H9 (cell line): ENCODE results near the gene DEK. TPM values are rescaled to one million over a fixed set of nuclear protein-coding genes. Genes with fewer than 3 reads are reported as not detected.

ENCODE experiments used
- DNase-seq: peaks from one replicate; pipeline ENCODE4 v3.0.0-alpha.2; 2017
- H2AFZ ChIP-seq: one replicate; pipeline ENCODE4 v1.6.1; 2013; ENCODE audit warnings: mild to moderate bottlenecking, low read length, control low read depth, moderate library complexity
- H2AK5ac ChIP-seq: 2 replicates; pipeline ENCODE4 v1.6.1; 2013; ENCODE audit warnings: low read length, control low read depth, mixed read lengths; ENCODE audit not compliant: insufficient read length
- H2BK120ac ChIP-seq: one replicate; pipeline ENCODE4 v1.6.1; 2013; ENCODE audit warnings: low read depth, mild to moderate bottlenecking, low read length, control low read depth, inconsistent platforms; ENCODE audit not compliant: poor library complexity, severe bottlenecking
- H2BK12ac ChIP-seq: 2 replicates; pipeline ENCODE4 v1.6.1; 2013; ENCODE audit warnings: low read length, control low read depth, mixed read lengths, low read depth; ENCODE audit not compliant: insufficient read length
- H2BK15ac ChIP-seq: 2 replicates; pipeline ENCODE4 v1.6.1; 2013; ENCODE audit warnings: low read depth, low read length, control low read depth
- H2BK20ac ChIP-seq: one replicate; pipeline ENCODE4 v1.6.1; 2013; ENCODE audit warnings: low read depth, mild to moderate bottlenecking, low read length, control low read depth, inconsistent platforms; ENCODE audit not compliant: poor library complexity, severe bottlenecking
- H2BK5ac ChIP-seq: 2 replicates; pipeline ENCODE4 v1.6.1; 2013; ENCODE audit warnings: low read length, control low read depth, mixed read lengths; ENCODE audit not compliant: insufficient read length
- H3K14ac ChIP-seq: 2 replicates; pipeline ENCODE4 v1.6.1; 2013; ENCODE audit warnings: low read length, control low read depth; ENCODE audit not compliant: insufficient read depth
- H3K18ac ChIP-seq: 2 replicates; pipeline ENCODE4 v1.6.1; 2013; ENCODE audit warnings: low read depth, mild to moderate bottlenecking, mixed read lengths, low read length, control low read depth; ENCODE audit not compliant: insufficient read length
- H3K23ac ChIP-seq: 2 replicates; pipeline ENCODE4 v1.6.1; 2013; ENCODE audit warnings: low read length, control low read depth, mixed read lengths, low read depth; ENCODE audit not compliant: insufficient read length
- H3K23me2 ChIP-seq: 2 replicates; pipeline ENCODE4 v1.6.1; 2013; ENCODE audit warnings: low read depth, mild to moderate bottlenecking, mixed read lengths, low read length, control low read depth; ENCODE audit not compliant: insufficient read length, poor library complexity, severe bottlenecking
- H3K27ac ChIP-seq: 2 replicates; pipeline ENCODE4 v1.5.1; 2013; ENCODE audit warnings: low read length, control low read depth, mixed read lengths, low read depth; ENCODE audit not compliant: insufficient read length
- H3K27me3 ChIP-seq: 2 replicates; pipeline ENCODE4 v1.6.1; 2013; ENCODE audit warnings: low read length, control low read depth, inconsistent platforms; ENCODE audit not compliant: insufficient read depth
- H3K4ac ChIP-seq: 2 replicates; pipeline ENCODE4 v1.6.1; 2013; ENCODE audit warnings: low read depth, mild to moderate bottlenecking, control low read depth, inconsistent platforms, low read length, moderate library complexity
- H3K4me1 ChIP-seq: 2 replicates; pipeline ENCODE4 v1.6.1; 2013; ENCODE audit warnings: low read length, control low read depth, inconsistent platforms; ENCODE audit not compliant: insufficient read depth
- H3K4me2 ChIP-seq: 2 replicates; pipeline ENCODE4 v1.6.1; 2013; ENCODE audit warnings: low read length, control low read depth, mixed read lengths; ENCODE audit not compliant: insufficient read length, insufficient read depth
- H3K56ac ChIP-seq: 2 replicates; pipeline ENCODE4 v1.6.1; 2013; ENCODE audit warnings: low read depth, mild to moderate bottlenecking, mixed read lengths, low read length, control low read depth; ENCODE audit not compliant: insufficient read length
- H3K79me1 ChIP-seq: 2 replicates; pipeline ENCODE4 v1.6.1; 2013; ENCODE audit warnings: low read depth, mild to moderate bottlenecking, moderate library complexity, low read length, control low read depth, inconsistent platforms; ENCODE audit not compliant: insufficient read depth, poor library complexity, severe bottlenecking
- H3K79me2 ChIP-seq: 2 replicates; pipeline ENCODE4 v1.6.1; 2013; ENCODE audit warnings: low read length, control low read depth, inconsistent platforms; ENCODE audit not compliant: insufficient read depth
- H3K9ac ChIP-seq: 2 replicates; pipeline ENCODE4 v1.6.1; 2013; ENCODE audit warnings: low read length, control low read depth, mixed read lengths; ENCODE audit not compliant: insufficient read length; ENCODE audit errors: extremely low read depth
- H3K9me3 ChIP-seq: one replicate; pipeline ENCODE4 v1.6.1; 2013; ENCODE audit warnings: low read depth, low read length, inconsistent platforms; ENCODE audit not compliant: control insufficient read depth
- H3T11ph ChIP-seq: one replicate; pipeline ENCODE4 v1.6.1; 2013; ENCODE audit warnings: mild to moderate bottlenecking, low read length, control low read depth, inconsistent platforms
- H4K20me1 ChIP-seq: one replicate; pipeline ENCODE4 v1.6.1; 2013; ENCODE audit not compliant: control insufficient read depth, insufficient read length, insufficient read depth
- H4K5ac ChIP-seq: 2 replicates; pipeline ENCODE4 v1.6.1; 2013; ENCODE audit warnings: low read depth, mild to moderate bottlenecking, mixed read lengths, low read length, control low read depth; ENCODE audit not compliant: insufficient read length
- H4K8ac ChIP-seq: replicated peaks from 2 replicates; pipeline ENCODE4 v1.6.1; 2013; ENCODE audit warnings: low read length, control low read depth, mixed read lengths, low read depth; ENCODE audit not compliant: insufficient read length
- H4K91ac ChIP-seq: 2 replicates; pipeline ENCODE4 v1.6.1; 2013; ENCODE audit warnings: low read depth, mild to moderate bottlenecking, moderate library complexity, mixed read lengths, low read length, control low read depth; ENCODE audit not compliant: insufficient read length
- H3K27ac Mint-ChIP-seq, 3 experiments: 2 replicates in 2 of 3; 3 replicates in 1 of 3; pipeline ENCODE4 v1.8.0; 2020 to 2021; ENCODE audit warnings: mixed read lengths in 3 of 3, mild to moderate bottlenecking in 1 of 3, moderate library complexity in 1 of 3
- H3K27me3 Mint-ChIP-seq: 2 replicates; pipeline ENCODE4 v1.8.0; 2021; ENCODE audit warnings: low read depth, mild to moderate bottlenecking, moderate library complexity, mixed read lengths
- H3K36me3 Mint-ChIP-seq, 3 experiments: 2 replicates in 2 of 3; 3 replicates in 1 of 3; pipeline ENCODE4 v1.8.0; 2020 to 2021; ENCODE audit warnings: low read depth in 3 of 3, mixed read lengths in 3 of 3; ENCODE audit not compliant: insufficient read depth in 1 of 3
- H3K4me1 Mint-ChIP-seq, 2 experiments: 2 replicates each; pipeline ENCODE4 v1.8.0; 2020; ENCODE audit warnings: mixed read lengths in 2 of 2
- H3K4me3 Mint-ChIP-seq, 2 experiments: 2 replicates in 1 of 2; 3 replicates in 1 of 2; pipeline ENCODE4 v1.8.0; 2020 to 2021; ENCODE audit warnings: mild to moderate bottlenecking in 2 of 2, mixed read lengths in 2 of 2, moderate library complexity in 1 of 2
- H3K9me3 Mint-ChIP-seq, 2 experiments: 2 replicates in 1 of 2; 3 replicates in 1 of 2; pipeline ENCODE4 v1.8.0; 2020; ENCODE audit warnings: mild to moderate bottlenecking in 2 of 2, mixed read lengths in 2 of 2, moderate library complexity in 1 of 2
- WGBS: extraction: QIAGEN DNeasy Blood & Tissue Kit; methylation state at CpG from one replicate; pipeline ENCODE4 v1.1.7; 2013; ENCODE audit warnings: missing lambda C conversion rate, low lambda C conversion rate, mixed read lengths; ENCODE audit not compliant: insufficient read length; ENCODE audit errors: extremely low coverage; 5-methylcytosine and 5-hydroxymethylcytosine counted together
- total RNA-seq: library from RNA; stranded (reverse); gene quantifications from 2 replicates; pipeline ENCODE4 v1.2.1, GENCODE V29; 2021
- TF ChIP-seq, protein P1 (sequence below): fragments of 200-600 bp; sonication (generic); conservative IDR thresholded peaks from 3 replicates; pipeline ENCODE4 v1.8.0; 2021; ENCODE audit warnings: antibody characterized with exemption, mild to moderate bottlenecking

DEK gene
- total RNA-seq, 1 experiment from 2014 or later: 217 TPM

DNA sequence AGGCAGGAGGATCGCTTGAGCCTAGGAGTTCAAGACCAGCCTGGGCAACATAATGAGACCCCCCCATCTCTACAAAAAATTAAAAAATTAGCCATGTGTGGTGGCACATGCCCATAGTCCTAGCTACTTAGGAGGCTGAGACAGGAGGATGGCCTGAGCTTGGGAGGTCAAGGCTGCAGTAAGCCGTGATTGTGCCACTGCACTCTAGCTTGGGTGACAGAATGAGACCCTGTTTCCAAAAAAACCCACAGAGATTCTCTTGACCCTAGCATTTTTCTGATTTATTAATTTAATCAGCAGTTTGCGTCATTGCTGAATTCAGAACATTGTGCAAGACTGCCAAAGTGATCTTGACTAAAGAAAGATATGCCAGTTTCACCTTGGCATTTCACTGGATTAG lies 72.3 kb downstream of the DEK start:
- Histone ChIP-seq H2AFZ (no peak overlapping the region), H2BK12ac (no peak overlapping the region), H3K27me3 (no peaks in the 10 kb centered on the region), H2BK120ac (no peak overlapping the region), H3K4me1 (peaks cover 4% of the 10 kb centered on the region; the same call in 1 of the 2 replicates), H3K23me2 (no peaks in the 10 kb centered on the region), H3K4me2 (no peak overlapping the region), H3K14ac (no peak overlapping the region), H3K4ac (no peak overlapping the region), H3K56ac (no peak overlapping the region), H4K91ac (no peak overlapping the region), H2AK5ac (no peak overlapping the region), H4K8ac (no peak overlapping the region), H3K9ac (no peak overlapping the region), H4K20me1 (no peaks in the 10 kb centered on the region), H4K5ac (no peak overlapping the region), H3K79me2 (no peaks in the 10 kb centered on the region), H3K9me3 (no peaks in the 10 kb centered on the region), H2BK15ac (no peak overlapping the region), H2BK5ac (no peak overlapping the region), H3K23ac (no peak overlapping the region), H3T11ph (no peak overlapping the region), H3K18ac (no peak overlapping the region), H2BK20ac (no peak overlapping the region), H3K27ac (no peak overlapping the region), H3K79me1 (no peaks in the 10 kb centered on the region)
- H3K4me1 Mint-ChIP-seq: peaks cover 16 to 18% of the 10 kb centered on the region in 2 experiments
- H3K4me3 Mint-ChIP-seq: no peak overlapping the region
- no CpG with 5 or more reads among the region's 3 CpGs for WGBS
- no peaks in the 10 kb centered on the region for H3K27me3 Mint-ChIP-seq
- no peak for DNase-seq
- no peaks in the 10 kb centered on the region for H3K9me3 Mint-ChIP-seq
- no peak overlapping the region for H3K27ac Mint-ChIP-seq
- H3K36me3 Mint-ChIP-seq: peaks cover 0 to 5% (median 0%) of the 10 kb centered on the region in 3 experiments; a peak in 3 of 7 replicates
- TF ChIP-seq, protein P1, sequence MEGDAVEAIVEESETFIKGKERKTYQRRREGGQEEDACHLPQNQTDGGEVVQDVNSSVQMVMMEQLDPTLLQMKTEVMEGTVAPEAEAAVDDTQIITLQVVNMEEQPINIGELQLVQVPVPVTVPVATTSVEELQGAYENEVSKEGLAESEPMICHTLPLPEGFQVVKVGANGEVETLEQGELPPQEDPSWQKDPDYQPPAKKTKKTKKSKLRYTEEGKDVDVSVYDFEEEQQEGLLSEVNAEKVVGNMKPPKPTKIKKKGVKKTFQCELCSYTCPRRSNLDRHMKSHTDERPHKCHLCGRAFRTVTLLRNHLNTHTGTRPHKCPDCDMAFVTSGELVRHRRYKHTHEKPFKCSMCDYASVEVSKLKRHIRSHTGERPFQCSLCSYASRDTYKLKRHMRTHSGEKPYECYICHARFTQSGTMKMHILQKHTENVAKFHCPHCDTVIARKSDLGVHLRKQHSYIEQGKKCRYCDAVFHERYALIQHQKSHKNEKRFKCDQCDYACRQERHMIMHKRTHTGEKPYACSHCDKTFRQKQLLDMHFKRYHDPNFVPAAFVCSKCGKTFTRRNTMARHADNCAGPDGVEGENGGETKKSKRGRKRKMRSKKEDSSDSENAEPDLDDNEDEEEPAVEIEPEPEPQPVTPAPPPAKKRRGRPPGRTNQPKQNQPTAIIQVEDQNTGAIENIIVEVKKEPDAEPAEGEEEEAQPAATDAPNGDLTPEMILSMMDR: no peak
